K562 (cell line): Measurements from ENCODE around the gene ASB6. TPM values are rescaled to one million over a fixed set of nuclear protein-coding genes. Genes with fewer than 3 reads are reported as not detected.

Experiments
- CTBP1 ChIP-seq: fragments of 450-650 bp; IDR thresholded peaks from 2 replicates; pipeline ENCODE4 v1.6.1; 2016; ENCODE audit warnings: borderline replicate concordance
- EP400 ChIP-seq: fragments of 450-650 bp; IDR thresholded peaks from 2 replicates; pipeline ENCODE4 v1.6.1; 2017; ENCODE audit warnings: antibody characterized with exemption, mild to moderate bottlenecking, moderate library complexity
- ETV6 ChIP-seq, 3 experiments: fragments of 150-350 bp in 1 of 3; sonication (generic) in 1 of 3; formaldehyde crosslinking in 1 of 3; IDR thresholded peaks; 2 replicates each; pipeline versions ENCODE4 v1.6.1 to v1.8.0; 2014 to 2022; ENCODE audit warnings: borderline replicate concordance in 2 of 3, low read depth in 2 of 3, antibody characterized with exemption in 1 of 3, low read length in 1 of 3, mild to moderate bottlenecking in 1 of 3, missing genetic modification reagents in 1 of 3
- SAFB2 ChIP-seq: fragments of 200-400 bp; formaldehyde crosslinking; IDR thresholded peaks from 2 replicates; pipeline ENCODE4 v1.6.1; 2018; ENCODE audit warnings: borderline replicate concordance, low read length, low read depth, moderate library complexity; ENCODE audit not compliant: severe bottlenecking
- SRSF3 ChIP-seq: fragments of 200-400 bp; formaldehyde crosslinking; IDR thresholded peaks from 2 replicates; pipeline ENCODE4 v1.6.1; 2016; ENCODE audit warnings: mild to moderate bottlenecking, low read length, moderate library complexity; ENCODE audit not compliant: insufficient read depth
- ZFPM2 ChIP-seq: fragments of 250-450 bp; sonication (Bioruptor Pico); IDR thresholded peaks from 2 replicates; pipeline ENCODE4 v1.5.1; 2022; ENCODE audit warnings: mild to moderate bottlenecking
- polyA plus RNA-seq, 8 experiments: library from polyadenylated mRNA; depleted of rRNA in 4 of 8; stranded (reverse) in 5 of 8; unstranded in 3 of 8; fragments of >200 nt; fragmentation: Nextera tagmentation in 2 of 8; fragmentation: Illumina TruSeq in 1 of 8; extraction: Ambion mirVana in 2 of 8; extraction: Trizol in 1 of 8; gene quantifications; 2 replicates each; pipeline versions ENCODE4 v1.2.1 to v1.2.3, GENCODE V29; 2011 to 2014; ENCODE audit warnings: inconsistent platforms in 1 of 8, missing spikeins in 1 of 8
- total RNA-seq, 7 experiments: library from RNA; depleted of rRNA in 6 of 7; stranded (reverse); fragments of >200 nt in 6 of 7; fragmentation: Illumina TruSeq in 2 of 7; extraction: Trizol in 2 of 7; gene quantifications; 2 replicates each; pipeline versions ENCODE4 v1.2.1 to v1.2.3, GENCODE V29; 2011 to 2021; ENCODE audit warnings: low replicate concordance in 1 of 7
- TF ChIP-seq, protein P1 (sequence below): fragments of 450-650 bp; formaldehyde crosslinking; IDR thresholded peaks from 2 replicates; pipeline ENCODE4 v1.4.0; 2020; ENCODE audit warnings: mild to moderate bottlenecking, moderate library complexity
- TF ChIP-seq, protein P2 (sequence below): fragments of 450-650 bp; IDR thresholded peaks from 2 replicates; pipeline ENCODE4 v1.6.1; 2016; ENCODE audit warnings: mild to moderate bottlenecking, moderate library complexity

Gene ASB6
- total and polyA plus RNA-seq, 9 of the 15 experiments (the other 6 are each of a cell fraction or from before 2014, with no cell fraction given): 0.92 to 17.8 (median 11.3) TPM

GRCh38 chr9:129624947-129625346 lies 17.0 kb downstream of the ASB6 start (continued):
- TF ChIP-seq ETV6 (IDR thresholded peaks at IDR 0.05; ENCODE audit: borderline replicate concordance in 1 of 2, low read depth in 2 of 2, low read length in 1 of 2) (no peak), ETV6 (CRISPR knock-in tag; IDR thresholded peaks at IDR 0.05; ENCODE audit: borderline replicate concordance) (no peak), ZFPM2 (CRISPR knock-in tag) (no peak), CTBP1 (peak; percentile 78), SRSF3 (no peak), EP400 (no peak), SAFB2 (no peak)
- TF ChIP-seq, protein P1, sequence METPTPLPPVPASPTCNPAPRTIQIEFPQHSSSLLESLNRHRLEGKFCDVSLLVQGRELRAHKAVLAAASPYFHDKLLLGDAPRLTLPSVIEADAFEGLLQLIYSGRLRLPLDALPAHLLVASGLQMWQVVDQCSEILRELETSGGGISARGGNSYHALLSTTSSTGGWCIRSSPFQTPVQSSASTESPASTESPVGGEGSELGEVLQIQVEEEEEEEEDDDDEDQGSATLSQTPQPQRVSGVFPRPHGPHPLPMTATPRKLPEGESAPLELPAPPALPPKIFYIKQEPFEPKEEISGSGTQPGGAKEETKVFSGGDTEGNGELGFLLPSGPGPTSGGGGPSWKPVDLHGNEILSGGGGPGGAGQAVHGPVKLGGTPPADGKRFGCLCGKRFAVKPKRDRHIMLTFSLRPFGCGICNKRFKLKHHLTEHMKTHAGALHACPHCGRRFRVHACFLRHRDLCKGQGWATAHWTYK (CRISPR knock-in tag): no peak
- TF ChIP-seq, protein P2, sequence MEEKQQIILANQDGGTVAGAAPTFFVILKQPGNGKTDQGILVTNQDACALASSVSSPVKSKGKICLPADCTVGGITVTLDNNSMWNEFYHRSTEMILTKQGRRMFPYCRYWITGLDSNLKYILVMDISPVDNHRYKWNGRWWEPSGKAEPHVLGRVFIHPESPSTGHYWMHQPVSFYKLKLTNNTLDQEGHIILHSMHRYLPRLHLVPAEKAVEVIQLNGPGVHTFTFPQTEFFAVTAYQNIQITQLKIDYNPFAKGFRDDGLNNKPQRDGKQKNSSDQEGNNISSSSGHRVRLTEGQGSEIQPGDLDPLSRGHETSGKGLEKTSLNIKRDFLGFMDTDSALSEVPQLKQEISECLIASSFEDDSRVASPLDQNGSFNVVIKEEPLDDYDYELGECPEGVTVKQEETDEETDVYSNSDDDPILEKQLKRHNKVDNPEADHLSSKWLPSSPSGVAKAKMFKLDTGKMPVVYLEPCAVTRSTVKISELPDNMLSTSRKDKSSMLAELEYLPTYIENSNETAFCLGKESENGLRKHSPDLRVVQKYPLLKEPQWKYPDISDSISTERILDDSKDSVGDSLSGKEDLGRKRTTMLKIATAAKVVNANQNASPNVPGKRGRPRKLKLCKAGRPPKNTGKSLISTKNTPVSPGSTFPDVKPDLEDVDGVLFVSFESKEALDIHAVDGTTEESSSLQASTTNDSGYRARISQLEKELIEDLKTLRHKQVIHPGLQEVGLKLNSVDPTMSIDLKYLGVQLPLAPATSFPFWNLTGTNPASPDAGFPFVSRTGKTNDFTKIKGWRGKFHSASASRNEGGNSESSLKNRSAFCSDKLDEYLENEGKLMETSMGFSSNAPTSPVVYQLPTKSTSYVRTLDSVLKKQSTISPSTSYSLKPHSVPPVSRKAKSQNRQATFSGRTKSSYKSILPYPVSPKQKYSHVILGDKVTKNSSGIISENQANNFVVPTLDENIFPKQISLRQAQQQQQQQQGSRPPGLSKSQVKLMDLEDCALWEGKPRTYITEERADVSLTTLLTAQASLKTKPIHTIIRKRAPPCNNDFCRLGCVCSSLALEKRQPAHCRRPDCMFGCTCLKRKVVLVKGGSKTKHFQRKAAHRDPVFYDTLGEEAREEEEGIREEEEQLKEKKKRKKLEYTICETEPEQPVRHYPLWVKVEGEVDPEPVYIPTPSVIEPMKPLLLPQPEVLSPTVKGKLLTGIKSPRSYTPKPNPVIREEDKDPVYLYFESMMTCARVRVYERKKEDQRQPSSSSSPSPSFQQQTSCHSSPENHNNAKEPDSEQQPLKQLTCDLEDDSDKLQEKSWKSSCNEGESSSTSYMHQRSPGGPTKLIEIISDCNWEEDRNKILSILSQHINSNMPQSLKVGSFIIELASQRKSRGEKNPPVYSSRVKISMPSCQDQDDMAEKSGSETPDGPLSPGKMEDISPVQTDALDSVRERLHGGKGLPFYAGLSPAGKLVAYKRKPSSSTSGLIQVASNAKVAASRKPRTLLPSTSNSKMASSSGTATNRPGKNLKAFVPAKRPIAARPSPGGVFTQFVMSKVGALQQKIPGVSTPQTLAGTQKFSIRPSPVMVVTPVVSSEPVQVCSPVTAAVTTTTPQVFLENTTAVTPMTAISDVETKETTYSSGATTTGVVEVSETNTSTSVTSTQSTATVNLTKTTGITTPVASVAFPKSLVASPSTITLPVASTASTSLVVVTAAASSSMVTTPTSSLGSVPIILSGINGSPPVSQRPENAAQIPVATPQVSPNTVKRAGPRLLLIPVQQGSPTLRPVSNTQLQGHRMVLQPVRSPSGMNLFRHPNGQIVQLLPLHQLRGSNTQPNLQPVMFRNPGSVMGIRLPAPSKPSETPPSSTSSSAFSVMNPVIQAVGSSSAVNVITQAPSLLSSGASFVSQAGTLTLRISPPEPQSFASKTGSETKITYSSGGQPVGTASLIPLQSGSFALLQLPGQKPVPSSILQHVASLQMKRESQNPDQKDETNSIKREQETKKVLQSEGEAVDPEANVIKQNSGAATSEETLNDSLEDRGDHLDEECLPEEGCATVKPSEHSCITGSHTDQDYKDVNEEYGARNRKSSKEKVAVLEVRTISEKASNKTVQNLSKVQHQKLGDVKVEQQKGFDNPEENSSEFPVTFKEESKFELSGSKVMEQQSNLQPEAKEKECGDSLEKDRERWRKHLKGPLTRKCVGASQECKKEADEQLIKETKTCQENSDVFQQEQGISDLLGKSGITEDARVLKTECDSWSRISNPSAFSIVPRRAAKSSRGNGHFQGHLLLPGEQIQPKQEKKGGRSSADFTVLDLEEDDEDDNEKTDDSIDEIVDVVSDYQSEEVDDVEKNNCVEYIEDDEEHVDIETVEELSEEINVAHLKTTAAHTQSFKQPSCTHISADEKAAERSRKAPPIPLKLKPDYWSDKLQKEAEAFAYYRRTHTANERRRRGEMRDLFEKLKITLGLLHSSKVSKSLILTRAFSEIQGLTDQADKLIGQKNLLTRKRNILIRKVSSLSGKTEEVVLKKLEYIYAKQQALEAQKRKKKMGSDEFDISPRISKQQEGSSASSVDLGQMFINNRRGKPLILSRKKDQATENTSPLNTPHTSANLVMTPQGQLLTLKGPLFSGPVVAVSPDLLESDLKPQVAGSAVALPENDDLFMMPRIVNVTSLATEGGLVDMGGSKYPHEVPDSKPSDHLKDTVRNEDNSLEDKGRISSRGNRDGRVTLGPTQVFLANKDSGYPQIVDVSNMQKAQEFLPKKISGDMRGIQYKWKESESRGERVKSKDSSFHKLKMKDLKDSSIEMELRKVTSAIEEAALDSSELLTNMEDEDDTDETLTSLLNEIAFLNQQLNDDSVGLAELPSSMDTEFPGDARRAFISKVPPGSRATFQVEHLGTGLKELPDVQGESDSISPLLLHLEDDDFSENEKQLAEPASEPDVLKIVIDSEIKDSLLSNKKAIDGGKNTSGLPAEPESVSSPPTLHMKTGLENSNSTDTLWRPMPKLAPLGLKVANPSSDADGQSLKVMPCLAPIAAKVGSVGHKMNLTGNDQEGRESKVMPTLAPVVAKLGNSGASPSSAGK: no peak
